Breast epithelium (tissue), 4 donors: ENCODE measurements around the gene GALNT7. TPM values are rescaled to one million over a fixed set of nuclear protein-coding genes. Genes with fewer than 3 reads are reported as not detected.

ENCODE experiments used
- DNase-seq, 2 donors: peaks; one replicate each; pipeline ENCODE4 v3.0.0-alpha.2; 2019; ENCODE audit warnings: low spot score in 2 of 2
- H3K27ac ChIP-seq, 2 donors: fragments of 200-600 bp; sonication (generic) in 1 of 2; one replicate each; pipeline ENCODE4 v1.5.1; 2016 to 2019; ENCODE audit warnings: mild to moderate bottlenecking in 1 of 2
- H3K27me3 ChIP-seq, 2 donors: fragments of 200-600 bp; sonication (generic) in 1 of 2; one replicate each; pipeline versions ENCODE4 v1.5.1 to v1.6.0; 2017 to 2019; ENCODE audit warnings: control low read depth in 1 of 2, mild to moderate bottlenecking in 1 of 2
- H3K36me3 ChIP-seq: fragments of 200-600 bp; one replicate; pipeline ENCODE4 v1.5.1; 2019
- H3K4me1 ChIP-seq, 2 donors: fragments of 200-600 bp; sonication (generic); one replicate each; pipeline ENCODE4 v1.5.1; 2016 to 2019; ENCODE audit warnings: control low read depth in 1 of 2
- H3K4me3 ChIP-seq, 3 donors: fragments of 200-600 bp; sonication (generic); 1 replicate in 2 of 3; 2 replicates in 1 of 3; pipeline ENCODE4 v1.5.1; 2016 to 2019; ENCODE audit warnings: mild to moderate bottlenecking in 3 of 3, moderate library complexity in 2 of 3
- H3K9me3 ChIP-seq, 2 donors: fragments of 200-600 bp; sonication (generic) in 1 of 2; one replicate each; pipeline ENCODE4 v1.5.1; 2016 to 2019; ENCODE audit warnings: control low read depth in 1 of 2
- CTCF ChIP-seq, 3 donors: fragments of 450-650 bp; IDR thresholded peaks; one replicate each; pipeline ENCODE4 v1.5.1; 2016 to 2017; ENCODE audit warnings: antibody characterized with exemption in 3 of 3, mild to moderate bottlenecking in 3 of 3, moderate library complexity in 3 of 3
- POLR2A ChIP-seq: fragments of 450-650 bp; IDR thresholded peaks from one replicate; pipeline ENCODE4 v1.6.1; 2016; ENCODE audit warnings: antibody characterized with exemption, mild to moderate bottlenecking, moderate library complexity
- POLR2AphosphoS5 ChIP-seq, 3 donors: sonication (generic); formaldehyde crosslinking; IDR thresholded peaks; one replicate each; pipeline ENCODE4 v1.6.1; 2017; ENCODE audit warnings: antibody characterized with exemption in 3 of 3
- intact Hi-C: fragments of 100-400 bp; cut with DNase I; formaldehyde crosslinking; loops from one replicate; pipeline ENCODE4 v1.15.1; 2023; ENCODE audit warnings: low total_unique reads
- total RNA-seq, 3 donors: library from RNA; depleted of rRNA; stranded (reverse); fragments of >200 nt; gene quantifications; one replicate each; pipeline ENCODE4 v1.1.0, GENCODE V29; 2016

GALNT7 gene
- total RNA-seq, 3 donors from 2014 or later = 10.7 to 67.2 (median 52.2) TPM

- Histone ChIP-seq H3K4me1 (no peaks in the 10 kb centered on the region), H3K4me3 (no peak overlapping the region), H3K9me3 (no peaks in the 10 kb centered on the region), H3K27ac (no peak overlapping the region), H3K27me3 (no peaks in the 10 kb centered on the region), H3K36me3 (no peaks in the 10 kb centered on the region)
- intact Hi-C loops = loop anchor here (2.0 kb wide), 1 partner anchor 38 kb away; no protein-coding TSS in a partner anchor
- no peak for TF ChIP-seq POLR2AphosphoS5 (IDR thresholded peaks at IDR 0.05)
- TF ChIP-seq CTCF (IDR thresholded peaks at IDR 0.05) = no peak
- TF ChIP-seq POLR2A = no peak
- no peak for DNase-seq
These were observed 194.1 kb downstream of the GALNT7 start for GRCh38 chr4:173362666-173363065.

GRCh38 chr4:173365359-173365996 is 196.9 kb downstream of the GALNT7 start:
- H3K27me3 ChIP-seq = no peaks in the 10 kb centered on the region
- H3K9me3 ChIP-seq = no peaks in the 10 kb centered on the region
- no peak overlapping the region for H3K27ac ChIP-seq
- H3K4me3 ChIP-seq = no peak overlapping the region
- no peak for DNase-seq
- no peaks in the 10 kb centered on the region for H3K4me1 ChIP-seq
- no peak for TF ChIP-seq POLR2A
- no peak for TF ChIP-seq POLR2AphosphoS5 (IDR thresholded peaks at IDR 0.05)
- no peak for TF ChIP-seq CTCF (IDR thresholded peaks at IDR 0.05)
- no peaks in the 10 kb centered on the region for H3K36me3 ChIP-seq
- intact Hi-C loops = no loop called here

- no peaks in the 10 kb centered on the region for H3K9me3 ChIP-seq
- H3K27me3 ChIP-seq = no peaks in the 10 kb centered on the region
- H3K36me3 ChIP-seq = no peaks in the 10 kb centered on the region
- H3K27ac ChIP-seq = no peak overlapping the region
- intact Hi-C loops = no loop called here
- TF ChIP-seq CTCF (IDR thresholded peaks at IDR 0.05) = no peak
- no peak for TF ChIP-seq POLR2AphosphoS5 (IDR thresholded peaks at IDR 0.05)
- TF ChIP-seq POLR2A = no peak
- H3K4me1 ChIP-seq = no peaks in the 10 kb centered on the region
- DNase-seq = no peak
- no peak overlapping the region for H3K4me3 ChIP-seq
These were observed 198.7 kb downstream of the GALNT7 start for GRCh38 chr4:173367285-173367684.

GRCh38 chr4:173367946-173368345 is 199.3 kb downstream of the GALNT7 start:
- Histone ChIP-seq H3K36me3 (no peaks in the 10 kb centered on the region), H3K9me3 (no peaks in the 10 kb centered on the region), H3K27ac (no peak overlapping the region), H3K4me1 (no peaks in the 10 kb centered on the region), H3K4me3 (no peak overlapping the region), H3K27me3 (no peaks in the 10 kb centered on the region)
- DNase-seq = no peak
- TF ChIP-seq CTCF (IDR thresholded peaks at IDR 0.05) (no peak), POLR2AphosphoS5 (IDR thresholded peaks at IDR 0.05) (no peak), POLR2A (no peak)
- intact Hi-C loops = no loop called here

- no peaks in the 10 kb centered on the region for H3K4me1 ChIP-seq
- intact Hi-C loops = no loop called here
These were observed 201.5 kb downstream of the GALNT7 start for GRCh38 chr4:173370130-173370476.

More at GRCh38 chr4:173370130-173370476, 201.5 kb downstream of the GALNT7 start:
- DNase-seq = peak; percentile 60 to 62
- Histone ChIP-seq H3K4me3 (peak overlapping the region; percentile 82 to 90 (median 89)), H3K27ac (peak overlapping the region; percentile 92 to 97), H3K9me3 (no peaks in the 10 kb centered on the region), H3K27me3 (no peaks in the 10 kb centered on the region), H3K36me3 (no peaks in the 10 kb centered on the region)
- no peak for TF ChIP-seq POLR2A
